GM18511 (cell line): ENCODE data around the gene RNF167.

Experiments
- ATAC-seq: cut with Tn5 transposase; IDR thresholded peaks from one replicate; pipeline ENCODE4 v1.9.1; 2021; ENCODE audit warnings: mild to moderate bottlenecking, moderate library complexity; ENCODE audit not compliant: unreplicated experiment

Gene RNF167

GRCh38 chr17:4950075-4950745, 10.1 kb downstream of the RNF167 start:
- ATAC-seq = peak; percentile 14

- ATAC-seq = no peak
Observed at GRCh38 chr17:4950746-4951204, 10.7 kb downstream of the RNF167 start, which contains the start of gene ENO3. TSS of gene ENO3 (plus strand) at chr17:4951119. CDS start at chr17:4951830, 711 bp downstream.

- ATAC-seq = no peak
Observed at GRCh38 chr17:4951486-4951885, 11.4 kb downstream of the RNF167 start.

- ATAC-seq = no peak
Observed at GRCh38 chr17:4953451-4953961, 13.4 kb downstream of the RNF167 start.

- ATAC-seq = no peak
Observed at GRCh38 chr17:4955091-4955490, 15.0 kb downstream of the RNF167 start.

GRCh38 chr17:4956493-4957061, 16.5 kb downstream of the RNF167 start:
- ATAC-seq = no peak

- ATAC-seq = no peak
Observed at GRCh38 chr17:4958102-4958501, 18.0 kb downstream of the RNF167 start.

GRCh38 chr17:4959261-4959965, 19.3 kb downstream of the RNF167 start:
- no peak for ATAC-seq

- ATAC-seq = no peak
Observed at GRCh38 chr17:4960279-4960922, 20.3 kb downstream of the RNF167 start.

GRCh38 chr17:4965311-4965986, 25.4 kb downstream of the RNF167 start:
- ATAC-seq = no peak

- peak; percentile 85 for ATAC-seq
Observed at GRCh38 chr17:4966844-4967538, 26.9 kb downstream of the RNF167 start.

- ATAC-seq = peak; percentile 67
Observed at GRCh38 chr17:4967539-4968485, 27.7 kb downstream of the RNF167 start, which contains the start of gene SPAG7. TSS of gene SPAG7 (minus strand) at chr17:4967817. CDS start at chr17:4967804, 13 bp downstream.

- ATAC-seq = no peak
Observed at GRCh38 chr17:4968486-4969046, 28.5 kb downstream of the RNF167 start.

- no peak for ATAC-seq
Observed at GRCh38 chr17:4969047-4969550, 29.0 kb downstream of the RNF167 start.

- ATAC-seq = no peak
Observed at GRCh38 chr17:4969551-4970173, 29.6 kb downstream of the RNF167 start.

- ATAC-seq = no peak
Observed at GRCh38 chr17:4970273-4970672, 30.2 kb downstream of the RNF167 start.

- no peak for ATAC-seq
Observed at GRCh38 chr17:4971826-4972225, 31.8 kb downstream of the RNF167 start.

- ATAC-seq = no peak
Observed at GRCh38 chr17:4972322-4972721, 32.3 kb downstream of the RNF167 start.
